Gastroesophageal sphincter (tissue), 4 donors: Measurements from ENCODE around the gene GPBAR1. TPM values are rescaled to one million over a fixed set of nuclear protein-coding genes. Genes with fewer than 3 reads are reported as not detected.
"Not testable (repeated sequence)": the region's sequence is repeated elsewhere in the genome, so short reads cannot be mapped to it uniquely, and the experiment has no call there.

Source experiments
- ATAC-seq: fragments of 150-250 bp; one replicate; pipeline ENCODE4 v1.9.1; 2016; ENCODE audit warnings: mild to moderate bottlenecking, moderate library complexity
- H3K27ac ChIP-seq, 4 donors: fragments of 200-600 bp; sonication (generic) in 3 of 4; 1 replicate in 3 of 4; 2 replicates in 1 of 4; pipeline ENCODE4 v1.5.1; 2016 to 2019
- H3K27me3 ChIP-seq: fragments of 200-600 bp; sonication (generic); one replicate; pipeline ENCODE4 v1.5.1; 2019
- H3K36me3 ChIP-seq, 2 donors: fragments of 200-600 bp; sonication (generic); one replicate each; pipeline ENCODE4 v1.5.1; 2019; ENCODE audit warnings: control low read depth in 1 of 2
- H3K4me1 ChIP-seq, 3 donors: fragments of 200-600 bp; sonication (generic); 1 replicate in 2 of 3; 2 replicates in 1 of 3; pipeline ENCODE4 v1.5.1; 2016 to 2019; ENCODE audit warnings: control low read depth in 2 of 3
- H3K4me3 ChIP-seq, 2 donors: fragments of 200-600 bp; sonication (generic); one replicate each; pipeline ENCODE4 v1.5.1; 2019; ENCODE audit warnings: mild to moderate bottlenecking in 1 of 2, moderate library complexity in 1 of 2
- H3K9me3 ChIP-seq, 3 donors: fragments of 200-600 bp; sonication (generic); one replicate each; pipeline ENCODE4 v1.5.1; 2017 to 2019; ENCODE audit warnings: control low read depth in 2 of 3
- CTCF ChIP-seq, 4 experiments: fragments of 200-600 bp in 2 of 4; fragments of 450-650 bp in 2 of 4; sonication (generic) in 1 of 4; IDR thresholded peaks; one replicate each; pipeline ENCODE4 v1.5.1; 2017 to 2019; ENCODE audit warnings: antibody characterized with exemption in 4 of 4, mild to moderate bottlenecking in 2 of 4, moderate library complexity in 2 of 4
- EP300 ChIP-seq: sonication (generic); formaldehyde crosslinking; IDR thresholded peaks from one replicate; pipeline ENCODE4 v1.6.1; 2017; ENCODE audit warnings: antibody characterized with exemption, mild to moderate bottlenecking
- POLR2A ChIP-seq, 2 donors: fragments of 450-650 bp; IDR thresholded peaks; one replicate each; pipeline ENCODE4 v1.6.1; 2017; ENCODE audit warnings: antibody characterized with exemption in 2 of 2, mild to moderate bottlenecking in 2 of 2, moderate library complexity in 1 of 2
- POLR2AphosphoS5 ChIP-seq: sonication (generic); formaldehyde crosslinking; IDR thresholded peaks from one replicate; pipeline ENCODE4 v1.6.1; 2017; ENCODE audit warnings: antibody characterized with exemption
- WGBS, 2 donors: methylation state at CpG; one replicate each; pipeline ENCODE4 v1.1.5; 2018; ENCODE audit warnings: low coverage in 1 of 2; 5-methylcytosine and 5-hydroxymethylcytosine counted together
- total RNA-seq, 4 donors: library from RNA; depleted of rRNA; stranded (reverse); fragments of >200 nt; gene quantifications; one replicate each; pipeline ENCODE4 v1.1.0, GENCODE V29; 2016

GPBAR1 gene
- total RNA-seq, 4 donors from 2014 or later: 0.31 to 4.0 (median 1.4) TPM

GRCh38 chr2:218271487-218271797, 10.6 kb downstream of the GPBAR1 start:
- Histone ChIP-seq H3K4me1 (peaks cover 3 to 78% (median 25%) of the 10 kb centered on the region in 3 donors), H3K27me3 (no peaks in the 10 kb centered on the region), H3K36me3 (peaks cover 0 to 45% of the 10 kb centered on the region in 2 donors), H3K9me3 (no peaks in the 10 kb centered on the region), H3K27ac (peak overlapping the region in 3 of 4 donors; percentile 79 to 80 (median 80)), H3K4me3 (peak overlapping the region in 1 of 2 donors; percentile 77)
- WGBS, 2 donors: 24 to 58% methylated on average over 2 to 3 of the region's 4 CpGs
- TF ChIP-seq POLR2AphosphoS5 (no peak), EP300 (no peak), CTCF (IDR thresholded peaks at IDR 0.05) (no peak), POLR2A (IDR thresholded peaks at IDR 0.05) (no peak)
- ATAC-seq: no peak

DNA sequence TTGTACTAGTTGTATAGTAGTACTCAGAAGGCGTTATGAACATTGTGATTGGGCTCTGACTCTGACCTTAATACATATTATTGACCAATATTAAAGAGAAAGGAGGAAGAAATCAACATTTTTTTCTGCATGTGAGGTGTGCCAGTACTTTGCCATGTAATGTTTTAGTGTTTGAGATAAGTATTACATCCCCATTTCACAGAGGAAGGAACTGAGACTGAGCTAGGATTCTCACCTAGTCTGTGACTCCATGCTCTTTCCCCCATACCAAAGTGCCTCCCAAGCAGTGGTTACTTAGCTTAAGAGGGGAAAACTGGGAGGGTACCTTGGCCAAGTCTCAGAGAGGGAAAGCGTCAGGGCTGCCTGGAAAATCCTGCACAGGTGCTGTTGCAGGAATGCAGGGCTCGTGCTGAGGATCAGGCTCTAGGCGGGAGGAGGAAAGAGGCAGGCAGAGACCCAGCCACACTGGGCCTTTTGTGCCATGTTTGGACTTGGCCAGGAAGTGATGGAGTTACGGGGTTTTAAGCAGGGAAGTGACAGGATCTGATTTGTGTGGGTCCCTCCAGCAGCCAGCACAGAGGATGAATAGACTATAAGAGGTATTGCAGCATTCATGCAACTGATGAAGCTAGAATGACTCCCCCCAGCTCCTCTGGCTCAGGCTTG, 11.2 kb downstream of the GPBAR1 start:
- peak overlapping the region in 3 of 4 donors; percentile 79 to 80 (median 80) for H3K27ac ChIP-seq
- H3K9me3 ChIP-seq: no peaks in the 10 kb centered on the region
- H3K36me3 ChIP-seq: peaks cover 0 to 45% of the 10 kb centered on the region in 2 donors
- H3K4me3 ChIP-seq: peak overlapping the region in 1 of 2 donors; percentile 77
- ATAC-seq: no peak
- no peak for TF ChIP-seq POLR2A (IDR thresholded peaks at IDR 0.05)
- TF ChIP-seq POLR2AphosphoS5: peak; percentile 39
- no peaks in the 10 kb centered on the region for H3K27me3 ChIP-seq
- H3K4me1 ChIP-seq: peaks cover 3 to 75% (median 25%) of the 10 kb centered on the region in 3 donors
- 29 to 70% methylated on average over 1 to 3 of the region's 5 CpGs for WGBS, 2 donors

- Histone ChIP-seq H3K9me3 (no peaks in the 10 kb centered on the region), H3K27me3 (no peaks in the 10 kb centered on the region), H3K4me1 (peaks cover 3 to 69% (median 25%) of the 10 kb centered on the region in 3 donors), H3K27ac (peak overlapping the region; percentile 1 to 80 (median 80)), H3K36me3 (peaks cover 0 to 45% of the 10 kb centered on the region in 2 donors), H3K4me3 (peak overlapping the region in 1 of 2 donors; percentile 15)
- 10% methylated on average over 2 to 5 of the region's 18 CpGs for WGBS, 2 donors
- peak; percentile 74 for ATAC-seq
- TF ChIP-seq CTCF (IDR thresholded peaks at IDR 0.05) (peak in 3 of 4 experiments; percentile 92 to 95 (median 95)), EP300 (no peak), POLR2A (IDR thresholded peaks at IDR 0.05) (no peak), POLR2AphosphoS5 (peak; percentile 80)
These were observed 11.9 kb downstream of the GPBAR1 start for GRCh38 chr2:218272531-218273212.

DNA sequence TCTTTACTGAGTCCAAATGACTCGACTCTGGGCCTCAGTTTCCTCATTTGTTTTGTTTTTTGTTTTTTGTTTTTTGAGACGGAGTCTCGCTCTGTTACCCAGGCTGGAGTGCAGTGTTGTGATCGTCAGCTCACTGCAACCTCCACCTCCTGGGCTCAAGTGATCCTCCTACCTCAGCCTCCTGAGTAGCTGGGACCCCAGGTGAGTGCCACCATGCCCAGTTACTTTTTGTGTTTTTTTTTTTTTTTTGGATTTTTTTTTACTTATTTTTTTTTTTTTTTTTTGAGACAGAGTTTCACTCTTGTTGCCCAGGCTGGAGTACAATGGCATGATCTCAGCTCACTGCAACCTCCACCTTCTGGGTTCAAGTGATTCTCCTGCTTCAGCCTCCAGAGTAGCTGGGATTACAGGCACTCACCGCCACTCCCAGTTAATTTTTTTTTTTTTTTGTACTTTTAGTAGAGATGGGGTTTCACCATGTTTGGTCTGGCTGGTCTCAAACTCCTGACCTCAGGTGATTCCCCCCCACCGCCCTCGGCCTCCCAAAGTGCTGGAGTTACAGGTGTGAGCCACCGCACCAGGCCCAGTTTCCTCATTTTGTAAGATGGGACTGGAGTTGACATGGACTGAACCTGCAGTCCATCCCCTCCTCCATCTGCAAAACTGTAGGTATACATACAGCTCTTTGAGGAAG, 12.5 kb downstream of the GPBAR1 start:
- WGBS, 2 donors: 67 to 85% methylated on average over 4 to 5 of the region's 8 CpGs
- H3K4me1 ChIP-seq: peaks cover 3 to 69% (median 25%) of the 10 kb centered on the region in 3 donors
- ATAC-seq, H3K4me3 ChIP-seq, H3K9me3 ChIP-seq, H3K27me3 ChIP-seq: not testable (repeated sequence)
- H3K27ac ChIP-seq: peak overlapping the region; percentile 1 to 80 (median 80)
- H3K36me3 ChIP-seq: peaks cover 0 to 50% of the 10 kb centered on the region in 2 donors

DNA sequence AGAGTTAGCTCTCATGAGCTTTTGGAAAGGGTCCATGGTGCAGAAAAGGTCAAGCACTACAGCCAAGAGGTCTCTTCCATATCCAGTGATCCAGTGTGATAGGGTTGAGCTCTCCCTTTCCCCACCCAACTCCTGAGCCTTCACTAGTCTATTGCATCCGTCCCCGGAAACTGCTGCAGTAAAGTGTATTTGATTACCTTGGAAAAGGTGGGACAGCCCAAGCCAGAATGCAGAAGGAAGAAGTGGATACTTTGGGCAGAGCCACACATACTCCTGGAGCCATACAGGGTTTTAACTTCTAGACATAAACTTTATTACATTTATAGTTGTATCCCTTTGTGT, 13.1 kb downstream of the GPBAR1 start:
- peak overlapping the region in 3 of 4 donors; percentile 62 to 80 (median 79) for H3K27ac ChIP-seq
- no peaks in the 10 kb centered on the region for H3K27me3 ChIP-seq
- H3K4me3 ChIP-seq: no peak overlapping the region
- H3K36me3 ChIP-seq: peaks cover 0 to 55% of the 10 kb centered on the region in 2 donors
- H3K4me1 ChIP-seq: peaks cover 3 to 69% (median 23%) of the 10 kb centered on the region in 3 donors
- WGBS, 2 donors: 35 to 83% methylated on average over 2 of the region's 2 CpGs
- TF ChIP-seq POLR2A (IDR thresholded peaks at IDR 0.05) (no peak), EP300 (no peak), CTCF (IDR thresholded peaks at IDR 0.05) (no peak), POLR2AphosphoS5 (no peak)
- no peaks in the 10 kb centered on the region for H3K9me3 ChIP-seq
- ATAC-seq: no peak
